ENCODE data around the gene TEX14. TPM values are rescaled to one million over a fixed set of nuclear protein-coding genes. Genes with fewer than 3 reads are reported as not detected.
A peak's percentile ranks its signal among the peaks of the same experiment; 100 is the strongest.

TEX14 gene
- total RNA-seq, 1 experiment from 2014 or later, result 0.31 TPM

- H4K91ac ChIP-seq (ENCODE audit: insufficient read length, low read depth, low read length), result no peak overlapping the region
- no peak overlapping the region for H3K23ac ChIP-seq (ENCODE audit: insufficient read length, low read depth, low read length)
- H3K27me3 Mint-ChIP-seq (ENCODE audit: low read depth), result no peaks in the 10 kb centered on the region
- H4K5ac ChIP-seq (ENCODE audit: insufficient read length, low read depth, low read length), result no peak overlapping the region
- H3K9ac ChIP-seq (ENCODE audit: extremely low read depth, insufficient read length, low read length), result peak overlapping the region; percentile 74
- no peak overlapping the region for H2BK12ac ChIP-seq (ENCODE audit: insufficient read length, low read depth, low read length)
- no peak overlapping the region for H2BK5ac ChIP-seq (ENCODE audit: insufficient read length, low read length)
- no CpG with 5 or more reads among the region's 27 CpGs for WGBS (ENCODE audit: extremely low coverage, insufficient read length, low lambda C conversion rate)
- H3K4me1 Mint-ChIP-seq, result peaks cover 29 to 38% of the 10 kb centered on the region in 2 experiments
- H3T11ph ChIP-seq (ENCODE audit: low read length), result no peak overlapping the region
- H3K27ac ChIP-seq (ENCODE audit: insufficient read length, low read depth, low read length), result peak overlapping the region; percentile 3
- peaks cover 12% of the 10 kb centered on the region for H3K23me2 ChIP-seq (ENCODE audit: insufficient read length, low read depth, low read length, poor library complexity, severe bottlenecking)
- no peaks in the 10 kb centered on the region for H3K9me3 ChIP-seq (ENCODE audit: control insufficient read depth, low read depth, low read length)
- no peak for DNase-seq
- H2AK5ac ChIP-seq (ENCODE audit: insufficient read length, low read length), result no peak overlapping the region
- peaks cover 0 to 5% (median 3%) of the 10 kb centered on the region in 3 experiments; a peak in 1 of 7 replicates for H3K36me3 Mint-ChIP-seq (ENCODE audit: insufficient read depth in 1 of 3, low read depth in 3 of 3)
- no peak overlapping the region for H2BK20ac ChIP-seq (ENCODE audit: low read depth, low read length, poor library complexity, severe bottlenecking)
- H3K27ac Mint-ChIP-seq, result peak overlapping the region; percentile 65 to 97 (median 91); a peak in 4 of 7 replicates
- H4K8ac ChIP-seq (replicated peaks; ENCODE audit: insufficient read length, low read depth, low read length), result no peak overlapping the region
- H3K56ac ChIP-seq (ENCODE audit: insufficient read length, low read depth, low read length), result no peak overlapping the region
- H3K4me3 Mint-ChIP-seq, result peak overlapping the region; percentile 95 to 96
- peak overlapping the region; percentile 68 for H3K14ac ChIP-seq (ENCODE audit: insufficient read depth, low read length)
- no peaks in the 10 kb centered on the region; a peak in 2 of 5 replicates for H3K9me3 Mint-ChIP-seq
- H2BK120ac ChIP-seq (ENCODE audit: low read depth, low read length, poor library complexity, severe bottlenecking), result no peak overlapping the region
- no peaks in the 10 kb centered on the region for H3K79me1 ChIP-seq (ENCODE audit: insufficient read depth, low read depth, low read length, poor library complexity, severe bottlenecking)
- no peak for TF ChIP-seq CTCF (conservative IDR thresholded peaks at IDR 0.05)
- peaks cover 3% of the 10 kb centered on the region; the same call in 1 of the 2 replicates for H3K4me1 ChIP-seq (ENCODE audit: insufficient read depth, low read length)
- no peak overlapping the region for H3K4ac ChIP-seq (ENCODE audit: low read depth, low read length)
- no peaks in the 10 kb centered on the region for H4K20me1 ChIP-seq (ENCODE audit: control insufficient read depth, insufficient read depth, insufficient read length)
- H3K18ac ChIP-seq (ENCODE audit: insufficient read length, low read depth, low read length), result peak overlapping the region; percentile 9
- H3K79me2 ChIP-seq (ENCODE audit: insufficient read depth, low read length), result no peaks in the 10 kb centered on the region
- no peaks in the 10 kb centered on the region for H3K27me3 ChIP-seq (ENCODE audit: insufficient read depth, low read length)
- peak overlapping the region; percentile 85 for H3K4me2 ChIP-seq (ENCODE audit: insufficient read depth, insufficient read length, low read length)
- no peak overlapping the region for H2BK15ac ChIP-seq (ENCODE audit: low read depth, low read length)
- no peak overlapping the region for H2AFZ ChIP-seq (ENCODE audit: low read length)
Measured at GRCh38 chr17:58517378-58517927, 174.4 kb downstream of the TEX14 start.
